HG03135 (cell line): ENCODE results near the gene THOC6.

ENCODE experiments used
- ATAC-seq: cut with Tn5 transposase; IDR thresholded peaks from one replicate; pipeline ENCODE4 v1.9.1; 2021; ENCODE audit warnings: mild to moderate bottlenecking, moderate library complexity; ENCODE audit not compliant: unreplicated experiment

Gene THOC6

GRCh38 chr16:3023669-3024478 is at the start of gene THOC6, which contains the start of gene HCFC1R1:
Gene THOC6, plus strand, starts transcription at chr16:3024035. Its CDS starts 292 bp downstream, at chr16:3024327.
Gene HCFC1R1, minus strand, starts transcription at chr16:3023942. Its CDS starts 1 bp downstream, at chr16:3023941.
- ATAC-seq, result peak; percentile 66

DNA sequence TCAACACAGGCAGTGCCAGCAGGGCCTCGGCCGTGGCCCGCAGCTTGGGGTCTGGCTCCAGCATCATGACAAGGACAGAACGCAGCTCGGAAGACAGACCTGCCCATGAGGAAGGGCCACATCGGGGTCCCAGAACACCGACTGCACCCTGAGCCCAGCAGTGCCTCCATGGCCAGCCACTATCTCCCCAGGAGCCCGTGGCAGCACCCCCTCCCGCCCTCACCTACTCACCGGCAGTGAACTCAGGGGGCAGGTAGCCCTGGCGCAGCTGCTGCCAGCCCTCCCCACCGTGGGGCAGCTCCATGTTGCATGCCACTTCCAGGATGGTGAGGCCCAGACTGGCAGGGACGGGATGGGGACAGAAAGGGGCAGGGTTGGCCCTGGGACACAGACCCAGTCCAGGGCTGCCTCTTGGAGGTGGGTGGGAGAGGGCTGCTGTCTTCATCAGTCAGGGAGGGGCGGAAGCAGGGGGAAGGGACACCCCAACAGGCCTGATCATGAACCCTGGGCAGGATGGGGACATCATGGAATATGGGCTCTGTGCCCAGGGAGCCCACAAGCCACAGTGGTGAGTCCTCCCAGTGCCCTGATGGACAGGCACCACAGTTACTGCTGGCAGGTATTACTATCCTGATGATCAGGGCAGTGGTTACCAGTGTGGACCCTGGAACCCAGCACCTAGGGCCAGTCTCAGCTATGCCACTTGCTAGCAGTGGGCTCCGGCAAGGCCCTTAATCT is 49.3 kb upstream of the THOC6 start:
- no peak for ATAC-seq

DNA sequence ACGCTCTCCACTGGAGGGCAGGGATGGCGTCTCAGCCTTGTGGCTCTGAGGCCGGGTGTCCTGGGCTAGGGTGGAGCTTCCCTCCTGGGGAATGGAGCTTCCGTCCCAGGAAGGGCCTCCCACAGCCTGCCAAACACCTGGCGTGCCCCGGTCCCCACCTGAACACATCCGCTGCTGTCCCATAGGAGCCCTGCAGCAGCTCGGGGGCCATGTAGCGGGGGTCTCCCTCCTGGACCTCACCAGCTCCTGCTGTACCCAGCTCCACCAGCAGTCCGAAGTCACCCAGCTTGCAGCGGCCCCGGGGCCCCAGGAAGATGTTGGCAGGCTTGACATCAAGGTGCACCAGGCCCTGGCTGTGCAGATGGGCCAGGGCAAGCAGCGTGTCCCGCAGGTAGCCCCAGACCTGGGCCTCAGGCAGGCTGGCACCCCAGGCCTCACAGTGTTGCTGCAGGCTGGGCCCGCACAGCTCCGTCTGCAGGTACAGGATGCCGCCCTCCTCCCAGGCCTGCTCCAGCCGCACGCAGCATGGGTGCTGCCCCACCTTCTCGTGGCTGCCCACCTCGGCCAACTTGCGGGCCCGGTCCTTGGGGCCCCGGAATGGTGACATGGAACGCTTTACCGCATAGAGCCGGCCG is 48.6 kb upstream of the THOC6 start:
- no peak for ATAC-seq

DNA sequence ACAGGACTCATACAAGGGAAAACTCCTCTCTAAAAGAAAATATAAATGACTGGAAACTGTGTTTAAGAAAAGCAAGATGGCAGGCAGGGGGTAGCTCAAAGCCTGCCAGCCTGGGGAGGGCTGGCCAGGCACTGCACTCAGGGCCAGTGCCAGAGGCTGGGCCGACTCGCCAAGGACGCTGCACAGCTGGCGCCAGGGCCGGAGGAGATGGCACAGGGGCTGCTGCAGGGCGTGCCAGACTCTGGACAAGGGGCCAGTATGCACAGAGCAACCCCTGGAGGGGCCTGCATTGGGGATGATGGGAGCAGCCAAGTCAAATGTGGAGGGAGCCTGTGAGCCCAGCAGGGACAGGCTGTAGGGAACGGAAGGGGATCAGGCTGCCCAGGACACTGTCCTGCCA is 47.6 kb upstream of the THOC6 start:
- ATAC-seq, result no peak

GRCh38 chr16:2976673-2977072 is 47.2 kb upstream of the THOC6 start:
- no peak for ATAC-seq

DNA sequence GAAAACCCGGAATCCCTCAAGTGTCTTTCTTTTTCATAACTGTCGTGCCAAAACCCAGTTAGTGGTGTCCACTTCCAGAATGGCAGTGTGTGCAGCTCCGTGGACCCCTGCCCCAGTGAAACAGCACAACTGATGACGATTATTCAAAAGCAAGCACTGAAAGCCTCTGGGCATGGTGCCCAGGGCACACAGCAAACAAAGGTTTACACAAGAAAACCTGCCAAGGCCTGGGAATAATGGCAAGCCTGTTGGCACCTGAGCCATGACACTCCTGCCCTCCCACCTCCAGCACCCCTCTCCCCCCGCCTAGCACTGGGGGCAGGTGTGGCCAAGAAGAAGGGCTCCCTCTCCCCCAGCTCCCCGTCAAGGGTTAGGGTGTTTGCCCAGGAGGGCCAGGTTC is 46.4 kb upstream of the THOC6 start:
- no peak for ATAC-seq

DNA sequence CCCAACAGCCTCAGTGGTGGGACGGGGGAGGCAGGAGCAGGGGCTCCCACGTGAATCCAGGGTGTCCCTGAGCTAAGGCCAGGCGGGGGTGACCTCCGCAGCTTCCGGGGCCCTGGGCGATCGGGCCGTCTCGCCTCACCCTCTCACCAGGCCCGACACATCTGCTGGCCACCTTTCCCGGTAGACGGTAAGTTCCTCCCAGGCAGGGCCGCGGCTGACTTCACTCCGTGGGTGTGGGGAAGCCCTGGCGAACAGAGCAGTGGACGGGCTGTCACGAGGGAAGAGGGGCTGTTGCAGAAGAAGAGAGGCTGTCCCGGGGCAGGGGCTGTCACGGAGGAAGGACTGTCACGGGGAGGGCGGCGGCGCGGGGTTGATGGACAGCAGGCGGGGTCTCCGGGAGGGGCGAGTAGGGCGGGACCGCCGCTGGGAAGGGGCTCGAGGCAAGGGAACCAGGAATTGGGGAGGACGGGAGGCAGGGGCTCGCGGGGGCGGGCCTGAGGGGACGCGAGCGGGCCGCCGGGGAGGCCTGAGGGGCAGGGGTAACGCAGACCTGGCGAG is 44.1 kb upstream of the THOC6 start:
- ATAC-seq, result peak; percentile 11

DNA sequence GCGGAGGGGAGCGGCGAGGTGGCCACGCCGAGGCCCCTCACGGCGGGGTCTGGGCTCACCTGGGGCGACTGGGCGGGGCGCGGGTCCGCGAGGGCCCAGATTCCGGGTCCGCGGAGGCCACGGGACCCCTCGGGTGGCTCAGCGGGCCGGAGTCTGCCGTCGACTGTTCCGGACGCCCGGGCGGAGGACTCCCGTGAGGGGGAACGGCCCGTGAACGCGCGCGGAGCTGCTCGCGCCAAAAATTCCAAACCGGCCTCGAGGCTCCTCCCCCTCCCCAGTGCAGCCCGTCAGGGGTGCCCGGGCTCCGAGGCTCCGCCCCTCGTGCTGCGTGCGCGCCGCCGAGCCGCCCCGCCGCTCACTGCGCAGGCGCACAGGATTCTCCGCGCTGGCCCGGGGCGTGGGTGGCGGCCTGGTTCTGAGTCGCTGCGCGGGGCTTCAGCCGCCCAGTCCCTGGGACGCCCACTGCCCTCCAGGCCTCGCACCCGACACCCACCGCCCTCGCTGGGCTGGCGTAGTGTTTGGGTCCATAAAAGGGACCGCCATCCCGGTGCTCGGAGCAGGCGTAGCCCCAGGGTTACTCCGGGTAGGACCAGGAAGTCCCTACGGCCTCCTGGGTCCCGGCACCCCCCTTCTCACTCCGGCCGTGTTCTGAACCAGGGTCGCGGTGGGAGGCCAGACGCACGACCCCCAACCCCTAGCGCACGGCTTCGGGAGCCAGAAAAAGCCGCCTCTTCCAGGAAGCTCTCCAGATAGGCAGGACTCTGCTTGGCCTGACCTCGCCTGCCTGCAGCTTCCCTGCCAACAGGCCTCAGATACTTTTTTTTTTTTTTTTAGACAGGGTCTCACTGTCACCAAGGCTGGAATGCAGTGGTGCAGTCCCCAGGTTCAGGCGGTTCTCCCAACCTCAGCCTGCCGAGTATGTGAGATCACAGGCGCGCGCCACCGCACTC is 43.3 kb upstream of the THOC6 start, which contains the start of gene PKMYT1:
Gene PKMYT1, minus strand, starts transcription at position 220 of the 950 bp plus-strand sequence. CDS start 789 bp downstream, outside the sequence.
- peak; percentile 63 for ATAC-seq

- ATAC-seq, result no peak
These were observed 42.5 kb upstream of the THOC6 start for GRCh38 chr16:2981177-2981898.

DNA sequence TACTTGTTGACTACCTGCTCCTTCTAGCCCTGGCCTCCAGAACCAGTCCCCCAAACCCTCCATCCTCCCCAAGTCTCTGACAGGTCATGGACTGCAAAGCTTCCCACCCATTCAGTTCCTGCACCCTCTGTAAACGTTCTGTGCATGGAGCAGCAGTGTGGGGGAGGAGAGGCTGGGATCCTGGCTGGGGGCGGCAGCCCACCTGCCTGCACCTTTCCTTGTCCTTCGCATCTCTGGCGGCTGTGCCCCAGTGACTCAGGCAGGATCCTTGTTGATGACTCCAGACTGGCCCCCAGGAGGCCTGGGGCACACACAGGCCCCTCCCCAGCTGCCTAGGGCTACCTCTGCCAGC is 42.0 kb upstream of the THOC6 start:
- no peak for ATAC-seq

GRCh38 chr16:2982402-2982801 is 41.4 kb upstream of the THOC6 start:
- no peak for ATAC-seq

DNA sequence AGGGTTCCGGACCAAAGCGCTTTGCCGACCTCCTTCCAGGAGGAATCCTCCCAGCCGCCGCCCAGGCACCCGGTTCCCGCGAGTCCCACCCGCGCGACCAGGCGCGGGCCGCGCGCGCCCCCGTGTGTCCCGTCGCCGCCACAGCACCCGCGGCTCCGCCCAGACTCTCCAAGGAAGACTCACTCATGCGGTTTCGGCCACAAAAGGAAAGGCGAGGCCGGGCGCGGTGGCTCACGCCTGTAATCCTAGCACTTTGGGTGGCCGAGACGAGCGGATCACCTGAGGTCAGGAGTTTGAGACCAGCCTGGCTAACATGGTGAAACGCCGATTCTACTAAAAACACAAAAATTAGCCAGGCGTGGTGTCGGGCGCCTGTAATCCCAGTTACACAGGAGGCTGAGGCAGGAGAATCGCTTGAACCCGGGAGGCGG is 40.1 kb upstream of the THOC6 start:
- ATAC-seq, result no peak

GRCh38 chr16:2985462-2985861 is 38.4 kb upstream of the THOC6 start:
- ATAC-seq, result no peak

- no peak for ATAC-seq
These were observed 37.9 kb upstream of the THOC6 start for GRCh38 chr16:2985893-2986355.

- no peak for ATAC-seq
These were observed 37.1 kb upstream of the THOC6 start for GRCh38 chr16:2986623-2987188.

GRCh38 chr16:2987286-2987685 is 36.5 kb upstream of the THOC6 start:
- no peak for ATAC-seq

DNA sequence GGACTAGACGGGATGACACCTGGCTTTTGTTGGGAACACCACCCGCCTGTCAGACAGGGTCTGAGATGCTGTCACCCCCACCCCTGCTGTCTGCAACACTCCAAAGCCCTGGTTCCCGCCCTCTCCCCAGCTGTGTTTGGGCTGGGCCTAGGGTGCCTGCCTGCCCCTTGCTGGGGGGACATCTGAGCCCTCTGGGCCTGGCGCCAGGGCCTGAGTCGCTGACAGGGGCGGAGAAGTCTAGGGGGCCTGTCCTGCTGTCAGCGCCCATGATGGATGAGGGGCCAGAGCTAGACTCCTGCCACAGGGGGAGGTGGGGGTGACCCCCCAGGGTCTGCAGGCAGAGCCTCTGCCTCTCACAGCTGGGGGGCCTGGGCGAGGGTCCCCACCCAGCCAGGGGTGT is 36.0 kb upstream of the THOC6 start:
- ATAC-seq, result no peak

DNA sequence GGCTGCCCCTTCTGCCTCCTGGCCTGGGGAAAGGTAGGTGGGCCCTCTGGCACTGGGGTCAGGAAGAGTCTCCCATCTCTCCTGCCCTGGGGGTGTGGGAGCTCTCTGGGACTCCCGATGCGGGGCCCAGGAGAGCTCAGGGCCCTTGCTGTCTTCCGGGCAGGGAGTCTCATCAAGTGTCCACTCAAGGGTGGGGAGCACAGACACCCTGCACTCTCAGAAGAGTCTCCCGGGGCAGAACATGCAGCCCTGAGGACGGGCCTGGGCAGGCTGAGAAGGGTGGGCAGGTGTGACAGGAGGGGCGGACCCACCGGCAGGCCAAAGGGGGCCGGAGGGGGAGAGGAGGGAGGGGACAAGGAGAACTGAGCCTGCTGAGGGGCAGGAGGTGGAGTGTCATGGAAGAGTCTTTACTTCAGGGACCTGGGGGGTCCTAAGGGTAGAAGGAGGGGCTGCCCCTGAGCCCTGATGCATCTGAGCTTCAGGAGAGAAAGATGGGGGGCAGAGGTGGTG is 35.2 kb upstream of the THOC6 start:
- ATAC-seq, result no peak

DNA sequence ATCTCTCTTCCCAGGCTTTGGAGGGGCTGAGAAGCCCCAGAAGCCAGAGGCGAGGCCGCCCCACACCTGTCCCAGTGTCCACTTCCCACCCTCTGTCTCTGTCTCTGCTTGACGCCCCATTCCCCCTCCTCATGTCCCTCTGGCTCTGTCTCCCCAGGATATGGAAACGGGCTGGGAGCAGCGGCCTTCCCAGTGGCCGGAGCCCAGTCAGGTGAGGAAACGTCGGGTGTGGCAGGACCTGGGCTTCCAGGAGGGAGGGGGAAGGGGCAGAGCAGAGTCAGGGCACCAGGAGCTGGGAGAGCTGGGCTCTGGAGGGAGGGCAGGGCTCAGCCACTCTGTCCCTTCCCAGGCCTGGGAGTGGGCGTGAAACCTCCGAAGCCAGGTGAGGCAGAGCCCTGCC is 32.9 kb upstream of the THOC6 start:
- ATAC-seq, result no peak
